ENCODE data around the gene FITM1.

Gene FITM1

DNA sequence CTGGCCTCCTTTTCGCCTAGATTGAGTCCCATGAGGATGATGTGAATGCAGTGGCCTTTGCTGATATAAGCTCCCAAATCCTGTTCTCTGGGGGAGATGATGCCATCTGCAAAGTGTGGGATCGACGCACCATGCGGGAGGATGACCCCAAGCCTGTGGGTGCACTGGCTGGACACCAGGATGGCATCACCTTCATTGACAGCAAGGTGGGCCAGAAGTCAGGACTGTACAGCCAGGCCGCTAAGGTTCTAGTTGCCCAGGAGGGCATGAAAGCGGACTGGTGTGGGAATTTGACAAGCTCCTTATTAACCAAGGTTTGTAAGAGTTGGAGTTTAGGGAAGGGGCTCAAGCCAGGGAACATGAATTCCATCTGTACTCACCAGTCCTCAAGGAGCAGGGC, 10.8 kb upstream of the FITM1 start:
- no peak for DNase-seq (ENCODE audit: low read depth, low spot score)

DNA sequence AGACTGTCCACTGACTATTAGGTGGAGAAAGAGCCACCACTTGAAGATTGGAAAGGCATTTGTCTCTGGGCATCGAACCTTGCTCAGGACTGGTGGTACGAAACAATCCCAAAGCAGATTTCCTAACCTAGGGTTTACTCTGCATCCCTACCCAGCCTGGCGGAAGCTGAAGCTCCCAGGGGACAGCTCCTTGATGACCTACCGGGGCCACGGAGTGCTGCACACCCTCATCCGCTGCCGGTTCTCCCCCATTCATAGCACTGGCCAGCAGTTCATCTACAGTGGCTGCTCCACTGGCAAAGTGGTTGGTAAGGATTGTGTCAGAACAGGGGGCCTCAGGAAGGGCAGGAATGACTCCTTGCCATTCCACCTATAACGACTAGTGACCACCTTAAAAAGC, 9.2 kb upstream of the FITM1 start:
- no peak for DNase-seq (ENCODE audit: low read depth, low spot score)

DNA sequence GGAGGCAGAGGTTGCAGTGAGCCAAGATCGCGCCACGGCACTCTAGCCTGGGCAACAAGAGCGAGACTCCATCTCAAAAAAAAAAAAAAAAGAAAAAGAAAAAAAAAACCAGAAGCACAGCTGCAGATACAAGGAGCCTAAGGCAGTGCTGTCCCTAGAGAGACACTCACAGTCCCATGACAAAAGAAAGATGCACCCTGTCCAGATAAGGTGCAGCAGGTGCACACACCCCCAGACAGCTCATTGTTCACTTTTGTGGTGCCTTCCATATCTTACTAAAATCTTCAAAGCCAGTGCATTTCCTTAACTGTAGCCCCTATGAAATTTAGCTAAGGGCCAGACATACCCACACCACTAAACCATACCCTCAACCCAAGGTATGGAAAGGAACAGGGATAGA, 8.0 kb upstream of the FITM1 start:
- DNase-seq (ENCODE audit: low read depth, low spot score) = no peak

DNA sequence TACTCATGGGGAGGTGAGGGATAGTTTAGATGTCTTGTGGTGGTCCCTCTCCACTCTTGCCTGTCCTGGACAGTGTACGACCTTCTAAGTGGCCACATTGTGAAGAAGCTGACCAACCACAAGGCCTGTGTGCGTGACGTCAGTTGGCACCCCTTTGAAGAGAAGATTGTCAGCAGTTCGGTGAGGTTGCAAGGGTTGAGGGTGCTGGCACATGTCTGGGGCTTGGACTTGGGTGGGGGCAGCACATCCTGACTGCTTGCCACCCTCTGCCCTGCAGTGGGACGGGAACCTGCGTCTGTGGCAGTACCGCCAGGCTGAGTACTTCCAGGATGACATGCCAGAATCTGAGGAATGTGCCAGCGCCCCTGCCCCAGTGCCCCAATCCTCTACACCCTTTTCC, 7.6 kb upstream of the FITM1 start:
- no peak for DNase-seq (ENCODE audit: low read depth, low spot score)

DNA sequence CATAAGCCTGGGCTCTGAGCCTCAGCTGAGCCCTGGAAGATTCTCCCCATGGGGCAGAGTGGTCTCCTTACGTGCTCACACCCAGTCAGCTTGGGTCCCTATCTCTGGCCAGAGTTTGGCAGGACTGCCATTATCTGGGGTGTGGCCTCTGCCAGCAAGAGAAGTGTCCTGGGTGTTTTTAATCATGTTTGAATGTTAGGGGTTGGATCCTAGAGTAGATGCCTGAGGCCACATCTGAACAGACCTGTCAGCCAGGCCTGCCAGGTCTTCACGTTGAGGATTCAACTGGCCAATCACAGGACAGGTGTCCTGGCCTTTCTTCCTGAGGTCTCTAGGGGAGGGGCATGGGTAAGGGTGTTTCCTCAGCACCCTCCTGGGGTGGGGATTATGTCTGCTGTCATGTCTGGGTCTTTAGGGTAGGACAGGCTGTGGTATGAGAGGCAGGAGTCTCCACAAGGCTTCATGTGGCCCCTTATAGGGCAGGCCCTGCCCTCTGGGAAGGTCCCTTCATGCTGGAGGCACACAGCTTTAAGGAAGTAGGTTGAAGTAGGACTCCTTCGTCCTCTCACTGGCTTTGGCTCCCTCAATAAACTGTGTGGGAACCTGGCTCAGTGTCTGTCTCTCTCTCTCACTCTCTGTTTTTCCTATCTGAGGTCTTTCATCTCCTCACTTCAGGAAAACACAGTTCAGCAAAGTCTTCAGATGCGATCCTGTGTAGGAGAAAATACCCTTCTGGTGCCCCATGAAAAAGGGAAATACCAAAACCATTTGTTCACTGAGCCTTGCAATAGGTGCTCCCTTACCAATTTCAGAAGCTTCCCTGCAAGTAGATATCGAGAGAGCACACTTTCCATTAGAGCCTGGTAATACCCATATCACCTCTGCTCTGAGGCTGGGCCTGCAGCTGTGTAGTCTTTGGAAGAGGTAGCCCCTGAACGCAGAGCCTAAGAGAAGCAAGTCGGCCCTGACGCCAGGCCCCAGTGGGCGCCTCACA, 6.7 kb upstream of the FITM1 start:
- no peak for DNase-seq (ENCODE audit: low read depth, low spot score)

DNA sequence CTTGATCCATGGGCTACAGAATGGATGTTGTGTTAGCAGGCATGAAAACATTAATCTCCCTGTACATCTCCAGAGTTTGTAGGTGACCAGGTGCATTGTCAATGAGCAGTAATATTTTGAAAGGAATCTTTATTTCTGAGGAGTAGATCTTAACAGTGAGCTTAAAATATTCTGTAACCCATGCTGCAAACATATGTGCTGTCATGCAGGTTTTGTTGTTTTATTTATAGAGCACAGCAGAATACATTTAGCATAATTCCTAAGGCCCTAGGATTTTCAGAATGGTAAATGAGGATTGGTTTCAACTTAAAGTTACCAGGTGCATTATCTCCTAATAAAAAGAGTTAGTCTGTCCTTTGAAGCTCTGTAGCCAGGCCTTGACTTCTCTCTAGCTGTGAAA, 3.5 kb upstream of the FITM1 start:
- DNase-seq (ENCODE audit: low read depth, low spot score) = no peak

DNA sequence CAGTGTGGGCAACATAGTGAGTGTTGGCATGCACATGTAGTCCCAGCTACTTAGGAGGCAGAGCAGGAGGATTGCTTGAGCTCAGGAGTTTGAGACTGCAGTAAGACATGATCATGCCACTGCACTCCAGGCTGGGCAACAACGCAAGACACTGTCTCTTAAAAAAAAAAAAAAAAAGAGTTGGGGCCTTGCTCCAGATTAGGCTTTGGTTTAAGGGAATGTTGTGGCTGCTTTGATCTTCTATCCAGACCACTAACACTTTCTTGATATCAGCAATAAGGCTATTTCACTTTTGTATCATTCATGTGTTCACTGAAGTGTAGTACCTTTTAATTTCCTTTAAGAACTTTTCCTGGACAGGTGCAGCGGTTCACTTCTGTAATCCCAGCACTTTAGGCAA, 2.8 kb upstream of the FITM1 start:
- no peak for DNase-seq (ENCODE audit: low read depth, low spot score)

DNA sequence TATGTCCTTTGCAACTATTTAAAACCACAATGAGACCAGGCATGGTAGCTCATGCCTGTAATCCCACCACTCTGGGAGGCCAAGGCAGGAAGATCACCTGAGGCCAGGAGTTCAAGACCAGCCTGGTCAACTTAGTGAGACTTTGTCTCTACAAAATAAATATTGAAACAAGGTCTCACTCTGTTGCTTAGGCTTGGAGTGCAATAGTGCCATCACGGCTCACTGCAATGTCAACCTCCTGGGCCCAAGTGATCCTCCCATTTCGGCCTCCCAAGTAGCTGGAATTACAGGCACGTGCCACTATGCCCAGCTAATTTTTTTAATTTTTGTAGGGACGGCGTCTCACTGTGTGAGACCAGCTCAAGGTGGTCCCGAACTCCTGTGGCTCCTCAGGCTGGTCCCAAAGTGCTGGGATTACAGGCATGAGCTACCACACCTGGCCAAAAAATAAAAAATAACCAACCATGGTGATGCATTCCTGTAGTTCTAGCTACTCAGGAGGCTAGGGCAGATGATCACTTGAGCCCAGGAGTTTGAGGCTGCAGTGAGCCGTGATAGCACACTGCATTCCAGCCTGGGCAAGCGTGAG, 955 bp upstream of the FITM1 start:
- no peak for DNase-seq (ENCODE audit: low read depth, low spot score)

GRCh38 chr14:24130717-24131548, 474 bp downstream of the FITM1 start:
- DNase-seq (ENCODE audit: low read depth, low spot score) = no peak

DNA sequence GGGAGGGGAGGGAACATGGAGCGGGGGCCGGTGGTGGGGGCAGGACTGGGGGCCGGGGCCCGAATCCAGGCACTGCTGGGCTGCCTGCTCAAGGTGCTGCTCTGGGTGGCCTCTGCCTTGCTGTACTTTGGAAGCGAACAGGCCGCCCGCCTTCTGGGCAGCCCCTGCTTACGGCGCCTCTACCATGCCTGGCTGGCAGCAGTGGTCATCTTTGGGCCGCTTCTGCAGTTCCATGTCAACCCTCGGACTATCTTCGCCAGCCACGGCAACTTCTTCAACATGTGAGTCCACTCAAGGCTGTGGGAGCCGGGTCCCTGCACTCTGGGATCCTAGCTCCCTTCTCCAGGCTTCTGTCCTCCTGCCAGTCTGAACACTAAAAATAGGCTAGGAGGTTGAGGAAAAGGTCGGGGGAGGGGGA, 1.1 kb downstream of the FITM1 start:
- no peak for DNase-seq (ENCODE audit: low read depth, low spot score)

- no peak for DNase-seq (ENCODE audit: low read depth, low spot score)
Observed at GRCh38 chr14:24132061-24132685, 1.7 kb downstream of the FITM1 start.

DNA sequence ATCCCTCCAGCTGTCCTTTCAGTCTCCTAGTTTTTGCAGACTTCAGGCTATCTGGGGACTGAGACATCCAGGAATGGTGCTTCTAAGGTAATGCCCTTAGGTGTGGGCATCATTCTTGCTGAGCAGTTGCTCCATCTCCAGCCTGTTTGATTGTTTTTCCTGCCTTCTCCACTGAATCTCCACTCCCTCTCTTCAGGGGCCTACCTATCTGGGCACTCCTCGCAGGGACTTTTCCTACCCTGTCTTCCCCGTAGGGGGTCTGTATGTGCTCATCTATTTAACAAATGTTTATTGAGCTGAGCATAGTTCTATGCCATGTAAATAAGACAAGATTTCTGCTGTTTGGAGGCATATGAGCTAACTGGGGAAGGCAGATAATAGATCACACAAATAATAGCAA, 2.5 kb downstream of the FITM1 start:
- DNase-seq (ENCODE audit: low read depth, low spot score) = no peak

DNA sequence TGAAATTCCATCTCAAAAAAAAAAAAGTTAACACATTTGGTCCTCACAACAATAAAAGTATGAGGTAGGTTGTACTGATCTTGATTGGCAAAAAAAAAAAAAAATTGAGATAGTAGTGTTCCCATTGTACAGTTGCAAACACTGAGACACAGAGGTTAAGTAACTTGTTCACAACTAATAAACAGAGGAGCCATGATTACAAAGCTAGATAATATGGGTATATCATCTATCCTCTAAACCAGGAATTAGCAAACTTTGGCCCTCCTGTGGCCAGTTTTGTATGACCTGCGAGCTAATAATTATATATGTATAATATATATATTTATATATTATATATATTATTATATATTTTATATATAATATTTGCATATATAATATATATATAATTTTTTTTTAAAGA, 3.3 kb downstream of the FITM1 start:
- no peak for DNase-seq (ENCODE audit: low read depth, low spot score)

- no peak for DNase-seq (ENCODE audit: low read depth, low spot score)
Observed at GRCh38 chr14:24135584-24135833, 5.0 kb downstream of the FITM1 start.

DNA sequence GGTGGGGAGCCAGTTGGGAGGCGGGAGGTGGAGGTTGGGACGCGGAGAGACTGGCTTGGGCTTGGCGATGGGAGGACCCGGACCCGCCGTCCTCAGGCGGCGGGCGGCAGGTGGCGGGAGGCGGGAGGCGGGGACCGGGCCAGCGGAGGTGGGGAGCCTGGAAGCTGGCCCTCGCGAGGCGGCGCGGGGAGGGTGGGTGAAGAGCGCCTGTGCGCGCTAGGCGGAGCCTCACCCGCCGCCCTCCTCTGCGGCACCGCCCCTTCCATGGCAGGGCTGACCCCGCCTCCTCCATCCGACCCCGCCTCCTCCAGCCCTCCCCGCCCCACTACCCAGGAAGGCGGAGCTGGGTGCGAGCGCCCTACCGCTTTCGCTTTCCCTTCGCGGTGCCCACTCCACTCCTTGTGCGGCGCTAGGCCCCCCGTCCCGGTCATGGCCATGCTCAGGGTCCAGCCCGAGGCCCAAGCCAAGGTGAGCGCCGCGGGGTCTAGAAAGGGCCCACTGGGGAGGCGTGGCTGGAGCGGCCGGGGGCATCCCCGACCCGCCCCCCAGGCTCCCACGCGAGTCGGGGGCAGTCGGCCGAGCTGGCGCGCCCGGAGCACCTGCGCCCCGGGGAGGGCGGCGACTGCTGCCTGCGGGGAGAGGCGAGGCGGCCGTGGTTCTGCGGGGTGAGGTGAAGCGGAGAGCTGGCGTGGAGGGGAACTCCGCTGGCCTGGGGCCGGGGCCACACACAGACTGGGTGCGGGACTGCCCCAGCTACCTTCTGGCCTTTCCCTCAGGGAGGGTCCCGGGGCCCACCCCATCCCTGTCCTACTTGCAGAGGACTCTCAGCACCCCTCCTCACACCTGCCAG, 5.6 kb downstream of the FITM1 start, which contains the start of gene PSME1:
TSS of gene PSME1 (plus strand) at position 361 of the 850 bp plus-strand sequence. CDS start at position 430, 69 bp downstream.
- DNase-seq (ENCODE audit: low read depth, low spot score) = peak; percentile 57

- DNase-seq (ENCODE audit: low read depth, low spot score) = no peak
Observed at GRCh38 chr14:24136684-24137528, 6.4 kb downstream of the FITM1 start.

DNA sequence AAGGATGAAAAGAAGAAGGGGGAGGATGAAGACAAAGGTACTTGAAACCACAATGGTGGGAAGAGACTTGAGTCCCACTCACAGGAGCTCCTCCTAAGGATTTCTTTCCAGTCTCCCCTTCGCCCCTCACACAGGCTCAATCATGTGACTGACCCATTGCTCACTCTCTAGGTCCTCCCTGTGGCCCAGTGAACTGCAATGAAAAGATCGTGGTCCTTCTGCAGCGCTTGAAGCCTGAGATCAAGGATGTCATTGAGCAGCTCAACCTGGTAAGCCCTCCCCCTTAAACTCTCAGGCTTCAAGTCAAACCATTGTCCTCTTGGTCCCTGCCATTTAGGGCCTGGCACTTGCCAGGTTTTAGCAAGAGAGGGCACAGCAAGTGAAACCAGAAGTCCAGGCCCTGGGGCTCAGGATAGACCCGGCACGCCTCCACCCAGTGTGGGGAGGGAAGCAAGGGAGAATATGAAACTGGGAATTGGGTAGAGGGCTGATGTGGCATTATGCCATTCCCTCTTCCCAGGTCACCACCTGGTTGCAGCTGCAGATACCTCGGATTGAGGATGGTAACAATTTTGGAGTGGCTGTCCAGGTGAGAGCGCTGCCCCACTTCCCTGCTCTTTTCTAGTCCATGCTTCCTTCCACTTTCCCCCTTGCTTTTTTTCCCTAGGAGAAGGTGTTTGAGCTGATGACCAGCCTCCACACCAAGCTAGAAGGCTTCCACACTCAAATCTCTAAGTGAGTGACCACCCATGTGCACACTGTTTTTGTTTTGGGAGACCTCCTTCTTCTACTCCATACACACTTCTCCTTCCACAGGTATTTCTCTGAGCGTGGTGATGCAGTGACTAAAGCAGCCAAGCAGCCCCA, 7.3 kb downstream of the FITM1 start:
- no peak for DNase-seq (ENCODE audit: low read depth, low spot score)

DNA sequence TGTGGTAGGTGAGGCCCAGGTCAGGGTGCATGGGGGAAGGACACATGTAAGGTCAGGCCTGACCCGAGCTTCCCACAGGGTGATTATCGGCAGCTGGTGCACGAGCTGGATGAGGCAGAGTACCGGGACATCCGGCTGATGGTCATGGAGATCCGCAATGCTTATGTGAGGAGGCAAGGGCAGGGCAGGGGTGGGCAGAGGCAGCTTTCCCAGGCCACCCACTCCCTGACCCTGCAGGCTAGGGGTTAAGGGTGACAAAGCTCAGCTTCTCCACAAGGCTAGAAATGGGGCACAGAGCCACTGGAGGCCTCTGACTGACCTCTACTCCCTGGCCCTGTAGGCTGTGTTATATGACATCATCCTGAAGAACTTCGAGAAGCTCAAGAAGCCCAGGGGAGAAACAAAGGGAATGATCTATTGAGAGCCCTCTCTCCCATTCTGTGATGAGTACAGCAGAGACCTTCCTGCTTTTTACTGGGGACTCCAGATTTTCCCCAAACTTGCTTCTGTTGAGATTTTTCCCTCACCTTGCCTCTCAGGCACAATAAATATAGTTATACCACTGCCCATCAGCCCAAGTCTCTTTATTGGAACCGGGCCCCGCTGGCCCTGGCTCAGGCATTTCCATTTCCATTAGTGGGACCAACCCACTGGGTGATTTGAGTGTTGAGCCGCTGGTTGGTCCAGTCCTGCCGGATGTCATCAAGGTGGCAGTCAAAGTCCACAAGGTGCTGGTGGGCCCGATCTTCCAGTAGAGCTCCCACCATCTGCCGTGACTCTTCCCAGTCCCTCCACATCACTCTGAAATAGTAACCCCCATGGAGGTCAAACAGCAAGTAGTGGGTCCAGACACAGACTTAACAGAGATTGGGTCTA, 8.2 kb downstream of the FITM1 start:
- DNase-seq (ENCODE audit: low read depth, low spot score) = no peak
